Lung (tissue), 12 donors: Measurements from ENCODE around the gene DNAJB12. TPM values are rescaled to one million over a fixed set of nuclear protein-coding genes. Genes with fewer than 3 reads are reported as not detected.

Experiments used
- ATAC-seq: fragments of 200-7000 bp; cut with Tn5 transposase; one replicate; pipeline ENCODE4 v1.9.1; 2020; ENCODE audit warnings: moderate number of reproducible peaks; ENCODE audit not compliant: insufficient read depth, low FRiP score
- DNase-seq, 3 donors: peaks; one replicate each; pipeline ENCODE4 v3.0.0-alpha.2; 2013 to 2017
- H3K27ac ChIP-seq, 2 donors: one replicate each; pipeline ENCODE4 v1.5.1; 2013; ENCODE audit warnings: mild to moderate bottlenecking in 2 of 2, moderate library complexity in 2 of 2, control low read depth in 1 of 2, inconsistent platforms in 1 of 2, low read depth in 1 of 2, low read length in 1 of 2
- H3K27me3 ChIP-seq, 3 donors: one replicate each; pipeline ENCODE4 v1.5.1; 2013; ENCODE audit warnings: low read length in 2 of 3; ENCODE audit not compliant: control insufficient read depth in 3 of 3, insufficient read depth in 3 of 3
- H3K36me3 ChIP-seq, 4 donors: one replicate each; pipeline ENCODE4 v1.5.1; 2013; ENCODE audit warnings: low read length in 4 of 4, mild to moderate bottlenecking in 1 of 4, moderate library complexity in 1 of 4; ENCODE audit not compliant: control insufficient read depth in 4 of 4, insufficient read depth in 4 of 4
- H3K4me1 ChIP-seq, 5 donors: one replicate each; pipeline ENCODE4 v1.5.1; 2013; ENCODE audit warnings: low read length in 5 of 5, mild to moderate bottlenecking in 2 of 5, moderate library complexity in 1 of 5; ENCODE audit not compliant: control insufficient read depth in 5 of 5, insufficient read depth in 5 of 5
- H3K4me3 ChIP-seq: one replicate; pipeline ENCODE4 v1.5.1; 2013; ENCODE audit warnings: mild to moderate bottlenecking, control low read depth, moderate library complexity
- H3K9ac ChIP-seq, 2 donors: one replicate each; pipeline ENCODE4 v1.5.1; 2013; ENCODE audit warnings: low read length in 2 of 2, control low read depth in 1 of 2; ENCODE audit not compliant: insufficient read depth in 1 of 2
- H3K9me3 ChIP-seq, 4 donors: one replicate each; pipeline ENCODE4 v1.5.1; 2013; ENCODE audit warnings: low read length in 3 of 4, mild to moderate bottlenecking in 1 of 4, moderate library complexity in 1 of 4; ENCODE audit not compliant: control insufficient read depth in 4 of 4, insufficient read depth in 3 of 4
- WGBS, 2 donors: extraction: QIAGEN DNeasy Blood & Tissue Kit; methylation state at CpG; one replicate each; pipeline ENCODE4 v1.1.7; 2013; 5-methylcytosine and 5-hydroxymethylcytosine counted together
- polyA plus RNA-seq, 2 donors: library from polyadenylated mRNA; stranded (reverse); fragments of 200-250 nt; gene quantifications; one replicate each; pipeline ENCODE4 v1.2.1, GENCODE V29; 2013
- total RNA-seq, 2 donors: library from RNA; depleted of rRNA in 1 of 2; stranded (reverse); fragments of >200 nt in 1 of 2; gene quantifications; one replicate each; pipeline ENCODE4 v1.2.1, GENCODE V29; 2014 to 2021
- TF ChIP-seq, protein P1 (sequence below): IDR thresholded peaks from 2 replicates; pipeline ENCODE4 v1.5.1; 2012; ENCODE audit warnings: mild to moderate bottlenecking; ENCODE audit errors: control extremely low read depth, extremely low read depth
- donor health status: control.
- donor health status: control.
- donor health status: Bipolar disorder and iron deficiency.
- donor health status: healthy.
- donor health status: DM: yes; HTN: yes; CAD: no.

DNAJB12 gene
- total and polyA plus RNA-seq, 4 donors = 30.0 to 38.7 (median 32.1) TPM

DNA sequence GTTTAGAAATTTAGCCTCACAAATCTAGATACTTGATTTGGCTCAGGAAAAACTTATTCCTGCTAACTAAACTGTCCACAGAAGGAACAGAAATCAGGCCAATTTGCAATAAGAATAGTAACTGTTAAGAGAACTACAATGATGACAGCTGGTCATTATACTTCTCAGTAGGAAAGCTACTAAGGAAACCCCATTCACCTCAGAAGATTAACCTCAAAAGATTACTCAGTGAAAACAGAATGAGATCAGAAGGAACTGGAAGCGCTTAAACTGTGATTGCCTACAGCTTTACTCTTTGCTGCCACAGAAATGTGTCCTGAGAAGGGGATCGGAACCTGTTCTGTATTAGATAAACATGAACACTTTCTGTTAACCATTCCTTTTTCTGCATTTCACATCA is 24.3 kb upstream of the DNAJB12 start:
- Histone ChIP-seq H3K9me3 (no peaks in the 10 kb centered on the region), H3K4me1 (peaks cover 0 to 2% (median 0%) of the 10 kb centered on the region in 5 donors), H3K36me3 (peaks cover 0 to 10% (median 4%) of the 10 kb centered on the region in 4 donors), H3K9ac (no peak overlapping the region), H3K4me3 (no peak overlapping the region), H3K27ac (no peak overlapping the region), H3K27me3 (no peaks in the 10 kb centered on the region)
- 95 to 96% methylated on average over 2 of the region's 2 CpGs for WGBS, 2 donors
- no peak for DNase-seq
- TF ChIP-seq, protein P1, sequence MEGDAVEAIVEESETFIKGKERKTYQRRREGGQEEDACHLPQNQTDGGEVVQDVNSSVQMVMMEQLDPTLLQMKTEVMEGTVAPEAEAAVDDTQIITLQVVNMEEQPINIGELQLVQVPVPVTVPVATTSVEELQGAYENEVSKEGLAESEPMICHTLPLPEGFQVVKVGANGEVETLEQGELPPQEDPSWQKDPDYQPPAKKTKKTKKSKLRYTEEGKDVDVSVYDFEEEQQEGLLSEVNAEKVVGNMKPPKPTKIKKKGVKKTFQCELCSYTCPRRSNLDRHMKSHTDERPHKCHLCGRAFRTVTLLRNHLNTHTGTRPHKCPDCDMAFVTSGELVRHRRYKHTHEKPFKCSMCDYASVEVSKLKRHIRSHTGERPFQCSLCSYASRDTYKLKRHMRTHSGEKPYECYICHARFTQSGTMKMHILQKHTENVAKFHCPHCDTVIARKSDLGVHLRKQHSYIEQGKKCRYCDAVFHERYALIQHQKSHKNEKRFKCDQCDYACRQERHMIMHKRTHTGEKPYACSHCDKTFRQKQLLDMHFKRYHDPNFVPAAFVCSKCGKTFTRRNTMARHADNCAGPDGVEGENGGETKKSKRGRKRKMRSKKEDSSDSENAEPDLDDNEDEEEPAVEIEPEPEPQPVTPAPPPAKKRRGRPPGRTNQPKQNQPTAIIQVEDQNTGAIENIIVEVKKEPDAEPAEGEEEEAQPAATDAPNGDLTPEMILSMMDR = no peak
- no peak for ATAC-seq

DNA sequence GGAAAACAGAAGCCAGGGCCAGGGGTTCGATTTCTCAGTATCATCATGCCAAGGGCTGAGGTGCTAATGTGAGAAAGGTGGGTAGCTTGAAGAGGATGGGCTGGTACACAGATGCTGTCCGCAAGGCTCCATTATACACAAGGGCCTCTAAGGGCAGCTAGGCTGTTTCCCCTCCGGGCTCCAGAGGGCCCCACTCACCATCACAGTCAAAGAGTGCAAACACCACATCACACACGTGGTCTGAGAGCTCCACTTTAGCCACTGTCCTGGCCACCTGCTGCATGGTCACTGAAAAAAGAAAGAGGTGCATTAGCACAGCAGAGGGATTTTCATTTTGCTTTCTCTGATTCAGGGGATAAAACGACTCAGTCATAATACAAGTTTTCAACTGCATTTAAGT is 20.9 kb upstream of the DNAJB12 start:
- DNase-seq (no peak), ATAC-seq (no peak)
- peaks cover 0 to 2% (median 0%) of the 10 kb centered on the region in 5 donors for H3K4me1 ChIP-seq
- WGBS, 2 donors = 73 to 76% methylated on average over 5 of the region's 5 CpGs
- H3K9me3 ChIP-seq = no peaks in the 10 kb centered on the region
- H3K9ac ChIP-seq = no peak overlapping the region
- peaks cover 0 to 13% (median 4%) of the 10 kb centered on the region in 4 donors for H3K36me3 ChIP-seq
- TF ChIP-seq, protein P1 = no peak
- no peak overlapping the region for H3K27ac ChIP-seq
- H3K4me3 ChIP-seq = no peak overlapping the region
- H3K27me3 ChIP-seq = no peaks in the 10 kb centered on the region

DNA sequence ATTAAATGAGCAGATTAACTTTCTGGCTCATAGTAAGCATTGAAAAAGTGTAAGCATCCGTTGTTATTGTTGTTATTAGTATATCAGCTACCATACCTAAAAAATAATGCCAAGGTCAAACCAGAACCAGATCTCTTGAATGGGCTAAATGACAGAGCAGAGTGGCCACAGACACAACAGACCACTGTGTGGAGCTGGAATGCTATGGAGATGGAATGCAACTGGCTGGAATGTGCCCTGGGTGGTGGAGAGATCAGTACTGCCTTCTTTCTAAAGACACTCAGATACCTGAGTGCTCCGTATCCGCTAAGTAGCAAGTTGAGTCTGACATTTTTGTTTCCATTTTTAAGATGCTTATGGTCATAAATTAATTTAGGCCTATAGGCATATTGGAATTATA is 20.5 kb upstream of the DNAJB12 start:
- Histone ChIP-seq H3K36me3 (peaks cover 0 to 13% (median 4%) of the 10 kb centered on the region in 4 donors), H3K27ac (no peak overlapping the region), H3K27me3 (no peaks in the 10 kb centered on the region), H3K4me3 (no peak overlapping the region), H3K9me3 (no peaks in the 10 kb centered on the region), H3K4me1 (peaks cover 0 to 2% (median 0%) of the 10 kb centered on the region in 5 donors), H3K9ac (no peak overlapping the region)
- TF ChIP-seq, protein P1 = no peak
- DNase-seq (no peak), ATAC-seq (no peak)
- WGBS, 2 donors = 74 to 95% methylated on average over 3 of the region's 3 CpGs

GRCh38 chr10:72370201-72370722 is 15.5 kb upstream of the DNAJB12 start:
- Histone ChIP-seq H3K36me3 (peaks cover 5 to 23% (median 12%) of the 10 kb centered on the region in 4 donors), H3K4me1 (no peaks in the 10 kb centered on the region), H3K27me3 (no peaks in the 10 kb centered on the region), H3K4me3 (no peak overlapping the region), H3K9ac (no peak overlapping the region), H3K9me3 (no peaks in the 10 kb centered on the region), H3K27ac (no peak overlapping the region)
- DNase-seq = no peak
- ATAC-seq = peak; percentile 47
- TF ChIP-seq, protein P1 = no peak
